Measurements from ENCODE around the gene ZNF611. TPM values are rescaled to one million over a fixed set of nuclear protein-coding genes. Genes with fewer than 3 reads are reported as not detected.
"Not testable (repeated sequence)": the region's sequence is repeated elsewhere in the genome, so short reads cannot be mapped to it uniquely, and the experiment has no call there.

The ZNF611 gene
- total RNA-seq, 1 donor from 2014 or later: 47.3 TPM

GRCh38 chr19:52734331-52734892 lies 432 bp downstream of the ZNF611 start:
- peaks cover 40% of the 10 kb centered on the region for H3K4me1 Mint-ChIP-seq (ENCODE audit: low read depth)
- H3K4me3 Mint-ChIP-seq (ENCODE audit: low read depth): peak overlapping the region; percentile 94
- DNase-seq (ENCODE audit: low spot score, unreplicated experiment): no peak
- TF ChIP-seq CTCF (IDR thresholded peaks at IDR 0.05; ENCODE audit: unreplicated experiment): no peak
- peaks cover 3% of the 10 kb centered on the region for H3K36me3 Mint-ChIP-seq (ENCODE audit: insufficient read depth)
- no peaks in the 10 kb centered on the region for H3K9me3 Mint-ChIP-seq (ENCODE audit: low read depth)
- H3K27me3 Mint-ChIP-seq: no peaks in the 10 kb centered on the region
- H3K27ac Mint-ChIP-seq: peak overlapping the region; percentile 98

- peaks cover 28% of the 10 kb centered on the region for H3K36me3 Mint-ChIP-seq (ENCODE audit: insufficient read depth)
- H3K4me3 Mint-ChIP-seq (ENCODE audit: low read depth); H3K27ac Mint-ChIP-seq: not testable (repeated sequence)
These were observed 8.8 kb downstream of the ZNF611 start for GRCh38 chr19:52726051-52726450.

GRCh38 chr19:52725528-52725961 lies 9.3 kb downstream of the ZNF611 start:
- Mint-ChIP-seq H3K4me1 (ENCODE audit: low read depth) (peaks cover 40% of the 10 kb centered on the region), H3K27me3 (no peaks in the 10 kb centered on the region), H3K36me3 (ENCODE audit: insufficient read depth) (peaks cover 32% of the 10 kb centered on the region), H3K9me3 (ENCODE audit: low read depth) (no peaks in the 10 kb centered on the region), H3K4me3 (ENCODE audit: low read depth) (no peak overlapping the region), H3K27ac (peak overlapping the region; percentile 80)
- no peak for TF ChIP-seq CTCF (IDR thresholded peaks at IDR 0.05; ENCODE audit: unreplicated experiment)
- DNase-seq (ENCODE audit: low spot score, unreplicated experiment): no peak

More at GRCh38 chr19:52726051-52726450, 8.8 kb downstream of the ZNF611 start:
- not testable (repeated sequence) for H3K9me3 Mint-ChIP-seq (ENCODE audit: low read depth); DNase-seq (ENCODE audit: low spot score, unreplicated experiment); H3K27me3 Mint-ChIP-seq
- H3K4me1 Mint-ChIP-seq (ENCODE audit: low read depth): peaks cover 40% of the 10 kb centered on the region

GRCh38 chr19:52724701-52725514 lies 9.9 kb downstream of the ZNF611 start:
- DNase-seq (ENCODE audit: low spot score, unreplicated experiment): no peak
- Mint-ChIP-seq H3K27ac (peak overlapping the region; percentile 88), H3K9me3 (ENCODE audit: low read depth) (no peaks in the 10 kb centered on the region), H3K4me1 (ENCODE audit: low read depth) (peaks cover 42% of the 10 kb centered on the region), H3K4me3 (ENCODE audit: low read depth) (peak overlapping the region; percentile 31), H3K27me3 (no peaks in the 10 kb centered on the region), H3K36me3 (ENCODE audit: insufficient read depth) (peaks cover 34% of the 10 kb centered on the region)
- TF ChIP-seq CTCF (IDR thresholded peaks at IDR 0.05; ENCODE audit: unreplicated experiment): no peak

- H3K4me1 Mint-ChIP-seq (ENCODE audit: low read depth): peaks cover 45% of the 10 kb centered on the region
- H3K36me3 Mint-ChIP-seq (ENCODE audit: insufficient read depth): peaks cover 39% of the 10 kb centered on the region
- H3K27me3 Mint-ChIP-seq; DNase-seq (ENCODE audit: low spot score, unreplicated experiment); H3K9me3 Mint-ChIP-seq (ENCODE audit: low read depth): not testable (repeated sequence)
- peak overlapping the region; percentile 36 for H3K4me3 Mint-ChIP-seq (ENCODE audit: low read depth)
- H3K27ac Mint-ChIP-seq: peak overlapping the region; percentile 88
These were observed 10.8 kb downstream of the ZNF611 start for GRCh38 chr19:52723907-52724598.
